ENCODE data around the gene GLTPD2. TPM values are rescaled to one million over a fixed set of nuclear protein-coding genes. Genes with fewer than 3 reads are reported as not detected.

Gene GLTPD2
- total RNA-seq, 1 experiment from 2014 or later: not detected

GRCh38 chr17:4836221-4836620 lies 47.5 kb downstream of the GLTPD2 start:
- no peak overlapping the region for H4K91ac ChIP-seq (ENCODE audit: insufficient read length, low read depth, low read length)
- peaks cover 0 to 14% (median 0%) of the 10 kb centered on the region in 3 experiments; a peak in 3 of 7 replicates for H3K36me3 Mint-ChIP-seq (ENCODE audit: insufficient read depth in 1 of 3, low read depth in 3 of 3)
- no peak overlapping the region for H3K27ac ChIP-seq (ENCODE audit: insufficient read length, low read depth, low read length)
- no peak for TF ChIP-seq CTCF (conservative IDR thresholded peaks at IDR 0.05)
- no peaks in the 10 kb centered on the region for H3K9me3 Mint-ChIP-seq
- no peak overlapping the region for H2AK5ac ChIP-seq (ENCODE audit: insufficient read length, low read length)
- H2BK5ac ChIP-seq (ENCODE audit: insufficient read length, low read length): no peak overlapping the region
- H2AFZ ChIP-seq (ENCODE audit: low read length): no peak overlapping the region
- H2BK15ac ChIP-seq (ENCODE audit: low read depth, low read length): no peak overlapping the region
- H3K4me3 Mint-ChIP-seq: no peak overlapping the region; a peak in 1 of 5 replicates
- no peaks in the 10 kb centered on the region for H4K20me1 ChIP-seq (ENCODE audit: control insufficient read depth, insufficient read depth, insufficient read length)
- no peaks in the 10 kb centered on the region for H3K27me3 ChIP-seq (ENCODE audit: insufficient read depth, low read length)
- H2BK120ac ChIP-seq (ENCODE audit: low read depth, low read length, poor library complexity, severe bottlenecking): no peak overlapping the region
- H3K27ac Mint-ChIP-seq: peak overlapping the region in 1 of 3 experiments; percentile 9; a peak in 1 of 7 replicates
- no peak overlapping the region for H3K23ac ChIP-seq (ENCODE audit: insufficient read length, low read depth, low read length)
- WGBS (ENCODE audit: extremely low coverage, insufficient read length, low lambda C conversion rate): no CpG with 5 or more reads among the region's 4 CpGs
- peaks cover 7% of the 10 kb centered on the region for H3K23me2 ChIP-seq (ENCODE audit: insufficient read length, low read depth, low read length, poor library complexity, severe bottlenecking)
- no peak overlapping the region for H3K4me2 ChIP-seq (ENCODE audit: insufficient read depth, insufficient read length, low read length)
- no peaks in the 10 kb centered on the region for H3K27me3 Mint-ChIP-seq (ENCODE audit: low read depth)
- H3K79me1 ChIP-seq (ENCODE audit: insufficient read depth, low read depth, low read length, poor library complexity, severe bottlenecking): peaks cover 10% of the 10 kb centered on the region
- no peak overlapping the region for H2BK12ac ChIP-seq (ENCODE audit: insufficient read length, low read depth, low read length)
- H3K4ac ChIP-seq (ENCODE audit: low read depth, low read length): no peak overlapping the region
- H2BK20ac ChIP-seq (ENCODE audit: low read depth, low read length, poor library complexity, severe bottlenecking): no peak overlapping the region
- no peak overlapping the region for H4K8ac ChIP-seq (replicated peaks; ENCODE audit: insufficient read length, low read depth, low read length)
- peaks cover 35 to 38% of the 10 kb centered on the region in 2 experiments for H3K4me1 Mint-ChIP-seq
- no peaks in the 10 kb centered on the region for H3K9me3 ChIP-seq (ENCODE audit: control insufficient read depth, low read depth, low read length)
- H3K18ac ChIP-seq (ENCODE audit: insufficient read length, low read depth, low read length): no peak overlapping the region
- DNase-seq: no peak
- no peak overlapping the region for H4K5ac ChIP-seq (ENCODE audit: insufficient read length, low read depth, low read length)
- no peak overlapping the region for H3K14ac ChIP-seq (ENCODE audit: insufficient read depth, low read length)
- peaks cover 12% of the 10 kb centered on the region; the same call in 1 of the 2 replicates for H3K79me2 ChIP-seq (ENCODE audit: insufficient read depth, low read length)
- H3T11ph ChIP-seq (ENCODE audit: low read length): no peak overlapping the region
- no peak overlapping the region for H3K9ac ChIP-seq (ENCODE audit: extremely low read depth, insufficient read length, low read length)
- no peak overlapping the region for H3K56ac ChIP-seq (ENCODE audit: insufficient read length, low read depth, low read length)
- no peaks in the 10 kb centered on the region; the same call in 1 of the 2 replicates for H3K4me1 ChIP-seq (ENCODE audit: insufficient read depth, low read length)
